HG03521 (cell line): ENCODE measurements around the gene ZNF121.

Experiments used
- ATAC-seq: cut with Tn5 transposase; IDR thresholded peaks from one replicate; pipeline ENCODE4 v1.9.1; 2021; ENCODE audit warnings: mild to moderate bottlenecking, moderate library complexity; ENCODE audit not compliant: unreplicated experiment

Gene ZNF121

GRCh38 chr19:9538183-9539058 is 45.9 kb downstream of the ZNF121 start, which contains the start of gene ZNF426:
Gene ZNF426 (minus strand): TSS chr19:9538645. CDS start chr19:9536232, 2,413 bp downstream.
- ATAC-seq, result no peak

GRCh38 chr19:9535934-9536333 is 48.4 kb downstream of the ZNF121 start:
- no peak for ATAC-seq

- ATAC-seq, result no peak
Measured at GRCh38 chr19:9531933-9532332, 52.4 kb downstream of the ZNF121 start.

GRCh38 chr19:9528757-9529336 is 55.5 kb downstream of the ZNF121 start:
- no peak for ATAC-seq

GRCh38 chr19:9523885-9524474 is 60.3 kb downstream of the ZNF121 start:
- no peak for ATAC-seq
